ENCODE data around the gene LRRC4.

Gene LRRC4

DNA sequence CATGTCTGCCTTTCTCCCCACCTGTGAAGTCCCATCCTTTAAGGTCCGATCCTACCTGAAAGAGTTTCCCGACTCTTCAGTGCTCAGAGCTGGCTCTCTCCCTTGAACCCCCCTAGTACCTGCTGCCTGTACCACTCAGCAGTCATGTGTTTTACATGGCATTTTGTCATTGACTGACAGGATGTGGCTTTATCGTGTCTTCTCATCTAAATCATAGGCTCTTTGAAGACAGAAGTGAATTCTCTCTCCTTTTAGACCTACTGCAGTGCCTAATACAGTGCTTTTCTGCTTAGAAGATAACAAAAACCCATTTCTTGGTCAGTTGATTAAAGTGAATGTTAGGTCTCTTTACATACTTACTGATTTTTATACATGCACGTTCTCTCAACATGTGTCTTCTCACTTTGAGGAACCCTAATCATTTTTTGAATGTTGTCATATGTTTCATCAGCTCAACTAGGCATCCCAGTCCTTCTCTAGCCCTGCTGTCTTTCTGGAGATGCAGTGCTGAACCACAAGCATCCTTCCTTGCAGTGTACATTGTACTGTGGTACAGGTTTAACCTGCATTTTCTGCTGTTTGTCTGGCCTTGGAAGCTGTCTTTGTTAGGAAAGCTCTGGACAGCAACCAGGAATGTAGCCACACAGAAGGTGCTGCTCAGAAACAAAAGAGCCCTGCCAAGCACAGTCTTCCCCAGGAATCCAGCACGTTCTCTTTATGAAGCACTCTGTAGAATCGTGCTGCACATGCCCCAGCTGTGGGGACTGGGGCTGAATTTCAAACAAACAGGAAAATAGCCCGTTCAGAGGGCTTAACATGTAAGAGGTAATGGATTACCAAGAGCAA lies 28.1 kb upstream of the LRRC4 start:
- DNase-seq (ENCODE audit: low read depth, low spot score), result no peak

DNA sequence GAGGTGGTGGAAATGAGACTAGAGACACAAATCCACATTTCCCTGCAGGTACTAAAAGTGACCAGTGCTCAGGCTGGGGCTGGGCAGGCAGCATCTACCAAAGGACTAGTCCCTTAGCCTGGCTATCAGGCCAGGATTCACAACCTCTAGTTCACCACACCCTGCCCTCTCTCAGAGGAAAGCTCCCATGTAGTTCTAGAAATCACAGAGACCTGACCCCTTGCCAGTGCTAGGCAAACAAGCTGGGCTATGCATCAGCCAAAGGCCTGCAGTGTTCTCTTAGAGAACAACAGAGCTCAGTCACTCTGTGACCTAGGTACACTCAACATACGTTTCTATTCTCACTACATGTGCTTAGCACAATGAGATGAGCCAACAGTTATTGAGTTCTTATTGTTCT lies 26.7 kb upstream of the LRRC4 start:
- DNase-seq (ENCODE audit: low read depth, low spot score), result no peak

DNA sequence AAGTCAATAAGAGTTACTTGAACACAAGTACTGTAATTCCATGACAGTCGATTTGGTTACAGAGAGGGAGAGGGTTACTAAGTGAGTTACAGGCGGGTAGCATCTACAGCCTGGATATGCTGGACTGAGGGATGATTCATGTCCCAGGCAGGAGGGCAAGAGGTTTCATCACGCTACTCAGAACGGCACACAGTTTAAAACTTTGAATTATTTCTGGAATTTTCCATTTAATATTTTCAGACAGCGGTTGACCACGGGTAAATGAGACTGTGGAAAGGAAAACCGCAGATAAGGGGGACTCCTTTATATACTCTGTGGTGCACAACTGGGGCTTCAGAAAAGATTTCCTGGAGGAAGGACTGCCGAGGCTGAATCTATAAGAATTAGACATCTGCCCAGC lies 25.7 kb upstream of the LRRC4 start:
- DNase-seq (ENCODE audit: low read depth, low spot score), result no peak

DNA sequence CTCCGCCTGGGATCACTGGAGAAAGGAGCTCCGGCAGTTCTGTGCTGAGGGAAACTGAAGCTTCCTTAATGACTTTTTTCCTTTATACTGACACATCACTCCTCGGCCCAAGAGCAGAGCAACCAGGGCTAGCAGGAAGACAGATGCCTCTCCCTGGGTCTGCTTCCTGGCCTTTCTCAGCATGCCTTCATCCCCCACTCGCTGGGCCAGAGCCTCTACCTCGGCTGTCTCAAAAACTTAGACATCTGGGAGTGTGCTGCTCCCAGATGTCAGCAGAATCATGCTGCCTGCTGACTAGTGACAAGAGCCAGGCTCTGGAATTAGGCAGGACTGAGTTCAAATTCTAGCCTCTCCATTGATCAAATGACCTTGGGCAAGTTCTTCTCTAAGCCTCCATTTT lies 24.4 kb upstream of the LRRC4 start:
- no peak for DNase-seq (ENCODE audit: low read depth, low spot score)

DNA sequence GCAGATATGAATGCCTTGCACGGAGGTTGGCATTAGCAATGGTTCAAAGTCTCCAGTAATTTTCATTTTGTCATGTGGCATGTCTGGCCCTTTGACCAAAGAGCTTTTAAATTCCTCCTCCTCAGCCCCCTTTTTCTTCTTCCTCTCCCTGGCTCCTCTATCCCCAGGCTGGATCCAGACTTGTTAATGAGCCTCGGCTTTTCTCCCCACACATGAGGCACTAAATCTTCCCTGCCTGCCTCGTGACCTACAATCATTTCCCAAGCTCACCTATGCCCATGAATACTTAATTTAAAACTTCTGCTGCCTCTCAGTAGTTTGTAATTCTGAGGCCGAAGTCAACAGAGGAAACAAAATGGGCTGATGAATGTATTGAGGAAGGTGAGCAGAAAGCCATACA lies 23.3 kb upstream of the LRRC4 start:
- DNase-seq (ENCODE audit: low read depth, low spot score), result no peak

DNA sequence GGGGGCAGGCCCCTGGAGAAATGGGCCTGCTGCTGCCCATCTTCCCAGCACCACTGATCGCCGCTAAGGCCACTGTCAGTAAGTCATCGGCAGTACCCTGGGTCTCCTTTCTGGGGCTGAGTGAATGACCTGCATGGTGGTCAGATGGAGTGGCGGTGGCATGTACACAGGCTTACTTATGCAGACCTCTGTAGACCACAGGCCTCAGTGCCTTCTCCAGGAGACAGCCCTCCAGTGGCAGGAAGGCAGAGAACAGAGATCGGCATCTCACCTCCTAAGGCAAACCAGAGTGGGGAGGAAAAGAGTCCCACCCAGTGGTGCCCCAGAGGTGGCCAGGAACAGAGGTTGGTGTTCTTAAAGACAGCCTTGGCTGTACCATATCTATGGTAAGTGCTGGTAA lies 22.8 kb upstream of the LRRC4 start:
- DNase-seq (ENCODE audit: low read depth, low spot score), result no peak

DNA sequence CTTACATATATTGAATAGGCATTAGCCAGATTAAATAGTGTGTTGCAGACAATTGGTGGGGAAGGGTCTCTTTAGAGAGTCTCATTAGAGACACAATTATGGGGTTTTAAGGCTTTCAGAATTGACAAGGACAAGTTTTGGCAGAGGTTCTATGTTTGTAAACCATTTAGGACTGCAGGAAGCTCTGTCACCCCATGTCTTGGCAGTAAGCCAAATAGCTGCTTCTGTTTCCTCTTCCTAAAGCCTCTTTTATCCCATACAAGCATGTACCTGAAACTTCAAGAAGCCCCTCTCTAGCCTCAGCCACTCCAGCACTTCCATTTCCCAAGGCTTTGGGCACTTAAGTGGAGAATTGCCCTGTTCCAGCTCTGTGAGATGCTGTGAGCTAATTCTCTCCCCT lies 21.8 kb upstream of the LRRC4 start:
- no peak for DNase-seq (ENCODE audit: low read depth, low spot score)

DNA sequence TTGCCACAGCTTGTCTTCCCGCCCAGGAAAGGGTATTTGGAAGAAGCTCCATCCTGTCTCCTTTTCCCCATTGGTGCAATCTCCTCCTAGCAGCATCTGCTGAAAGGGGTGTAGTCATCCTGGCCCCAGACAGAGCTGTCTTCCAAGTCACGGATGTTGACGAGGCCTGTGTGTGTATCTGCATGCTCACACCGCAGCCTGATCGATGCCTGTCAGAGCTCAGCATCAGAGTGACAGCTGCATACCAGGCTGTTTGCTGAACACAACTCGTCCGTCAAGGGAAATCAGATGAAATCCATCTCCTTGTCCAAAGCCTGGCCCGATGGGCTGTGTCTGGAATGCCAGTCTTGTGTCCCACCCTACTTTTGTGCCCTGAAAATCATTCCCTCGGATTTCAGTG lies 21.2 kb upstream of the LRRC4 start:
- no peak for DNase-seq (ENCODE audit: low read depth, low spot score)

DNA sequence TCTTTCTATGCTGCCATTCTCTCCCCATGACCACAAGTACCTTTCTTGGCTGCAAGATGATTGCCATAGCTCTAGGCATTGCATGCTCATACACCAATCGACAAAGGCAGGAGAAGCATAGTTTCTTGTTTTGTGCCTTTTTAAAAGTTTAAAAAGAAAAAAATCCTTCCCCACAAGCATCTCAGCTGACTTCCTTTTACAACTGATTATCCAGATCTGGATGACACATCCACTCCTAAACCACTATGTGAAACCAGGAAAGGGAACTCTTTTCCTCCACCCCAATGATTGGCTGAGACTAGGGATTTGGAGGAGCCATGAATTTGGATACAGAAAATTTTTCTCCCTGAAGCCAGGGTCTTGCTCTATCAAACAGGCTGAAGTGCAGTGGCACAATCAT lies 14.5 kb upstream of the LRRC4 start:
- DNase-seq (ENCODE audit: low read depth, low spot score), result no peak

DNA sequence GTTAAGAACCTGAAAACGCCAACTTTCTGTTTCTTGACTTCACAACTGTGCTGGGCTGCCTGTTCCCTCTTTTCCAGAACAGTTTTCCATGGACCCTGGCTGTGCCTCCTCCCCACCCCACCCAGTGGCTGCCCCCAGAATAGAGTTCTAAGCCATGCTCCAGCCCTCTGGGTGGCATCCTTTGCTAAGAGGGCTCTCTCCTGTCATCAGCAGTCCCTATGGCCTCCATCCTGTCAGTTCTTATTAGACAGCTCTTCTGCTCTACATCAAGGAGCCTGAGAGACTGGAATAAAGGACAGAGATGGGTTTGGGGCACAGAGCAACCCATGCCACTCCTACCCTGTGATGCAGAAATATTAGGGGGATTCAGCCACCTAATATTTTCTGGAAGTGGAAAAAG lies 13.9 kb upstream of the LRRC4 start:
- no peak for DNase-seq (ENCODE audit: low read depth, low spot score)

DNA sequence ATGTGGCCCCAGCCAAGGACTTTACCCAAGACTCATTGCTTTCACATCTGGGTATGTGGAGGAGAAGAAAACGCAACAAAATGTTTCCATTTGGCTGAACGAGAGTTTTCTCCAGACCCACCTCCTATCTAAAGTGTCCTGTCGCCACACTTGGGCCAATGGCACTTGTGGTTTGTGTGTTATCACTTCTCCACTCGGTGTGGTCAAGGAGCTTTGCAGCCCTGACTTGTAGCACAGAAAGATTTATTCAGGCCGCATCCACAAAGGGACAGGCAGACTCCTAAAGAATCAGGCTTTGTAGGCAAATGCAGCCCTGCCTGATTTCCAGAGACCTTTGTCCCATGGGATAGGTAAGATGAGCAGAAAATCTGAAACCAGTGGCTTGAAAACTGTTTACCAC lies 12.8 kb upstream of the LRRC4 start:
- DNase-seq (ENCODE audit: low read depth, low spot score), result no peak

DNA sequence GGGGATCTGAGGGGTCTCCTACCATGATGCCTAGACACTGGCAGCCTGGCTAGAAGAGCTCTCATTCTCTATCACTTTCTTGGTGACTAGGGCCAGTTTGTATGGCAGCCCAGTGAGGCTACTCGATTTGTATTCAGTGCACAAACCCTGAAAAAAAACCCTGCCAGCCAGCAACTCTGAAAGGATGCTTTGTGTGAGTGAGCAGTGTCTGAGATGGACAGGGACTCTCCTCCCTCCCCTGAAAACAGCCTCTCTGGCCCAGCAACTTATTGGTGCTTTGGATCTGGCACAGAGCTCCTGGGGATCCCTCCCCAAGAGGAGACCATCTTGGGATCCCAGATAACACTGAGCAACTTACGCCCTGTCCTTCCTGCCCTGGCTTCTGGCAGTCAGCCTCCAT lies 10.8 kb upstream of the LRRC4 start:
- no peak for DNase-seq (ENCODE audit: low read depth, low spot score)

DNA sequence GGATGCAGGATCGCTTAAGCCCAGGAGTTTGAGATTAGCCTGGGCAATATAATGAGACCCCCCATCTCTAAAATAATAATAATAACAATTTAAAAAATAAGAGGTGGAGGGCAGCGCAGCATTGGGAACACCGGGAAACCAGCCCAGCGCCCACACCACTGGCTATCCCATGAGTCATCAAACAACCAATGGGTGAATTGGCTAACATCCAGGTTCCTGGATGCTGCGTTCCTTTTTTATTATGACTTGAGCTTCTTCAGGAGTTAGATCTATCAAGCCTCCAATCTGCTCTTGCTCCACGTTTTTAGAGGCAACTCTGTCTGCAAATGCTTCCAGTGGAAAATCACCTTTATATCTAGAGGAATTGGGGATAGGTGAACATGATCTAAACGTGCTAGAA lies 10.0 kb upstream of the LRRC4 start:
- DNase-seq (ENCODE audit: low read depth, low spot score), result no peak

DNA sequence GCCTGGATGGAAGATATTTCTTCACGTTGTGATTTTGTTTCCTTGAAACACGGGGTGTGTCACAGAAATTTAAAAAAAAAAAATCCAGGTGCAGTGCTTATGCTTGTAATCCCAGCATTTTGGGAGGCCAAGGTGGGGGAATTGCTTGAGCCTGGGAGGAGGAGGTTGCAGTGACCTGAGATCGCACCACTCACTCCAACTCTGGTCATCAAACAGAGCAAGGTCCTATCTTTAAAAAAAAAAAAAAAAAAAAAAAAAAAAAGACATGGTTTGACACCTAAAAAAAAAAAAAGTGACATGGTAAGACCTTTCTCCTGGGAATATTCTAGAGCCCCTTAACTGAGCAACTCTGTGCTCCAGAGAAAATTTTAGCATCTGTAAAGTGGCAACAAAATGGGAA lies 9.0 kb upstream of the LRRC4 start:
- no peak for DNase-seq (ENCODE audit: low read depth, low spot score)

DNA sequence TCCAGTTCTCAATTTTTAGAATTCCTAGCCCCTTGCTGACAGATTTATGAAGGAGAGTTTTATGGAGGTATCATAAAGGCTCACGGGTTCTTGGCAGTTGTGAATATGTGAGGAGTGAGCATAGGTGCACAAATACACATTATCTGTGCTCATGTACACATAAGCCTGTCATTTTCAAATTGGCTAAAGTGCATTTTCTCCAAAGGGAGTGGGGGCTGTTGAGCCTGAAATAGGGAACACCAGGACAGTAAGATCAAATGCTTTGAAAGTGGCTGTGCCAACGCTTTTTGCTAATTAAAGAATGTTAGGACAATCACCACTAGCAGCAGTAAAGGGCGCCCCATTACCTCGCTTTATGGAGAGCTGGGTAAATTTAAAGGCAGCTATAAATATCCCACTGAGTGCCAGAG lies 8.3 kb upstream of the LRRC4 start:
- DNase-seq (ENCODE audit: low read depth, low spot score), result no peak

DNA sequence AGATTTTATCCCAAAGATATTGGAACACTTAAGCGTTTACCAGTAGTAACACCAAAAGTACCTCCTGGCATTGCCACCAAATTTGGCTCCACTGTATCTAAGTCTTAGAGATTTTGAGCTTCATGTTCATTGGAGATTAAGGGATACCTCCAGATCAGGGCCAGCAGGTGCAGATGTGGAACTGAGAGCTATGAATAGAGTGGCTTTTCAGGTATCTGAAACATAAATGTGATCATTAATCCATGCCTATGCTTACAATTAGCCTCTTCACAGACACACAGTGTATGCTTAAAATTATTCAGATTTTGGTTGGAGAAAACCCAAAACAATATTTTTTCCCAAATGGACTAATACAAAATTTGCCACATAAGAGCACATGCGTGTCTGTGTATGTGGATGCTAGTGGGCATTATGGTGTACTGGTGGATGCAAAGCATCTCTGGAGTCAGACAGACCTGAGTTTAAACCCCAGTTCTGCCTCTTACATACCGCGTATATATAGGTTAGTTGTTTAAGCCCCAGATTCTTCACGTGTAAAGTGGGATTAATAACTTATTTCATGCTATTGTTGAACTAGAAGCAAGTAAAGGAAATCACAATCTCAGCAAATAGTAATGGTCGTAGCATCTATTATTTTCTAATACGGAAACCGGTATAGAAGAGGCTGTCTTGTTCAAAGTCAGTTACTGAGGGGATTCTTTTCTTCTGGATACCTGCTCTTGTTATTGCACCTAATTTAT lies 6.8 kb upstream of the LRRC4 start:
- no peak for DNase-seq (ENCODE audit: low read depth, low spot score)

DNA sequence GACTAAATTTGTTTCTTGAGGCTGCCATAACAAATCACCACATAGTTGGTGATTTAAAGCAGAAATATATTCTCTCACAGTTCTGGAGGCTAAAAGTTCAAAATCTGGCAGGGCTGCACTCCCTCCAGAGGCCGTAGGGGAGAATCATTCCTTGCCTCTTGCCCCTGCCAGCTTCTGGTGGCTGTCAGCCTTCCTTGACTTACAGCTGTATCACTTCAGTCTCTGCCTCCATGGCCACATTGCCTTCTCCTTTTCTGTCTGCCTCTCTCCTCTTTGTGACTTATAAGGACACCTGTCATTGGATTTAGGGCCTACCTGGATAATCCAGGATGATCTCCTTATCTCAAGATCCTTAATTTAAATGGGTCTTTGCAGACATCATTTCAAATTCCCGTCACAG lies 5.8 kb upstream of the LRRC4 start:
- no peak for DNase-seq (ENCODE audit: low read depth, low spot score)

DNA sequence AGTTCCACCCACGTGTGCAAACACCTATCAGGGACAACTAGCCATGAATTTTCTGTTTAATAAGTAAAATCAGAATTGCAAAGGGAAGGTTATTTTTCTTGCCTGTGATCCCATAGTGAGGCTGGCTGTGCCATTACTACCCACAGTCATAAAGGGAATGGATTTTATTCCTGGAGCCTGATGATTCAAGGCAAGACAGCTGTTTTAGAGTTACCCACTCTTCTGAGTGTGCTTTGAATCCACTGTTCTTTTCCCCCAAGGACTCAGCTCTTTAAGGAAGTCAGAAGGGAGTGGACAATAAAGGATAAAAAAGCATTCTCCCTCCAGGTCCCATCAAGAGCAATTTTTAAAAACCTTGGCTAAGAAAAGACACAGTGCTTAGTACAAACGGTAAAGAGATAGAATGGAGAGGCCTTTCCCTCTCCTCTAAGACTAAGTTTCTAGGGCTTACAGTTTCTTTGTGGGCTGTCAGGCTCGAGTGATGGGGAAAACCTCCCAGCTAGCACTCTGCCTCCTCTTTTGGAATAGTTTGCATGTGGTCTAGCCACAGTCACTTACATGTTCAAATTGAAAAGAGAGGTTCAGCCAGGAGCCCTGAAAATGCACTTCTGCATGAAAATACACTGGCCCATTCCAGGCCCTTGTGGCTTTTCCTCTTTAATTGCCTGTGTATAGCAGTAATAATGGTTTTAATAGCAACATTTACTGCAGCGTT lies 5.1 kb upstream of the LRRC4 start:
- no peak for DNase-seq (ENCODE audit: low read depth, low spot score)

DNA sequence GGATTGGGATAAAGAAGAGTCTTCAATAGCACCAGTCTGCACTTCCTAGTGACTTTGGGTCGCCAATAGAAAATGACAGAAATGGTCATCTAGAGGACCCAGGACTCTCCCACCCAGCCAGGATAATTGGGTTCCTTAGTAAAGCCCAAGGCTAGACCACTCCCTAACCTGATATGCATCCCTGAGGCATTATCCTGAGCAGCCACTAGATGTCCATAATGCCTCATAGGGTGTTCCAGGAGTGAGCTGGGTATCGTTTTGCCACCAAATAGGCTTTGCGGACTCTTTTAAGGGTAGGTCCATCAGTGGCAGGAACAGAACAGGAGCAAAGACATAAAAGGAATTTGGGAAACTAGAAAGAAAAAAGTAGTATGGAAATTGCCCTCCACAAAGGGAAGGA lies 4.5 kb upstream of the LRRC4 start:
- DNase-seq (ENCODE audit: low read depth, low spot score), result no peak

DNA sequence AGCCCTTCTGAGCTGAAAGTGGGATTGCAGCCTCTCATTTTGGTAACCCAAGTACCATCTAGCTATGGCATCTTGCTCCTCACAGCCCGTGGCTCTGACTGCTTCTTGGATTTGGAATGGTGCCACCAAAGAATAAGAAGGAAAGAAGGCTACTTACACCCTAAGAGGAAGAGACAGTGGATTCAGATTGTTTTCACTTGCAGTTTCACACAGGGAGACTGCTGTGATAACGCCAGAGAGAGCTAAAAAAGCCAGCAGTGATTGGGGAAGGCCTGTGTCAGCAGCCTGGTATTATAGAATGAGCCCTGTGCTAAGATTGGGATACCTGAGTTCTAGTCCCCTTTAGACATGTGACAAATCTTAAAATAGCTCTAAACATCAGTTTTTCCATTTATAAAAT lies 3.6 kb upstream of the LRRC4 start:
- no peak for DNase-seq (ENCODE audit: low read depth, low spot score)

DNA sequence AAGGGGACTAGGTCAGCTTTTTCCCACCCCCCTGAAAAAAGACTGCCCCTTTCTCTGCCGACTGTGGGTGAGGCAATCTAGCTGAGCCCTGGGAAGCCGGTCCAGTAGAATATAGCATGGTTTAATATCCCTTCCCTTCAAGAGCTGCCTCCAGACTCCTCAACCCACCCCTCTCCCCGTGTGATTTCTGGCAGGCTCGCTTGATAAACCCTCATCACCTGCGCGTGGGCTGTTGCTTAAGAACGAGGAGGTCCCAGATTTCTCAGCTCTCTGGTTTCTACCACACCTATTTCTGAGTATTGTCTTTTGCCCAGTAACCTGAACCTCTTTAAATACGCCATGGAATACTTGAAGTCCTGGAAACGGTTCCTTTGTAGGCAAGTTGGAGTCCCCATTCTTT lies 2.0 kb upstream of the LRRC4 start:
- no peak for DNase-seq (ENCODE audit: low read depth, low spot score)

DNA sequence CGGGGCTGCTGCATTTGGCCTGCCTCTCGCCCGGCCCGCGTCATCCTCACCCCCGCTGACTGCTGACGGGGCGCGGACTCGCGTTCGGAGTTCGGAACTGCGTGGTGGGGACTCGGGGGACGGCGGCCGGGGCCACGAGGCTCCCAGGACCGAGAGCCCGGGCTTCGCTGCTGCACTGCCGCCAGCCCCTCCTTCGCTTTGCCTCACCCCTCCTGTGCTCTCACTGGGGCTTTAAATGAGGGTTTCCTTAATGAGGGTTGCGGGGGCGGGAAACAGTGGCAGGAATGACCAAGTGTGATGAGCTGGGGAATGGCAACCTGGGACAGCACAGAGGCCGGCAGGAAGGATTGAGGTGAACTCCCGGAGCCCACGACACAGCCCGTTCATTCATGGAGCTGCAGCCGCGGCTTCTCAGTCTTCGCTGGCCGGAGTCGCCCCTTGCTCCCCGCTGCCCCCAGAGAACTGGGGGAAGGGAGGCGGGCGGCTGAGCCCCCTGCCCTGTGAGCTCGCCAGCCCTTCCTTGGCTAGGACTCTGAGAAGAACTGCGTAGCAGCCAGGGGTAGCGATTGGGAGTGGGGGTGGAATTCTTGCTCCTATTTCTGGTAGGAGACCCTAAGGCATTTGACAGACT lies 1.5 kb upstream of the LRRC4 start:
- no peak for DNase-seq (ENCODE audit: low read depth, low spot score)

Measured in activated CD4-positive, CD25-positive, alpha-beta regulatory T cell treated with anti-CD3 and anti-CD28 coated beads, Interleukin-2, amount 50 U/mL, for 16 hours (primary cell).